Calu3 (cell line): Measurements from ENCODE around the gene BTC. TPM values are rescaled to one million over a fixed set of nuclear protein-coding genes. Genes with fewer than 3 reads are reported as not detected.

Experiments
- BruUV-seq: library from RNA; stranded (reverse); fragments of 400-500 nt; replicated peaks from 2 replicates; lab custom pipeline; 2021; lab: Mats Ljungman, UMichigan
- CTCF ChIA-PET: fragments of 300-600 bp; sonication (Branson Sonifier 250); formaldehyde crosslinking; loops from one replicate; lab custom pipeline; 2022; ENCODE audit warnings: antibody characterized with exemption; lab: Charles Lee
- DNase-seq: peaks from one replicate; pipeline ENCODE4 v3.0.0; 2022
- H3K27ac Mint-ChIP-seq: one replicate; pipeline ENCODE4 v1.8.0; 2022; ENCODE audit warnings: mixed read lengths; ENCODE audit not compliant: unreplicated experiment
- H3K27me3 Mint-ChIP-seq: one replicate; pipeline ENCODE4 v1.8.0; 2022; ENCODE audit warnings: mixed read lengths; ENCODE audit not compliant: unreplicated experiment
- H3K36me3 Mint-ChIP-seq: one replicate; pipeline ENCODE4 v1.8.0; 2022; ENCODE audit warnings: mild to moderate bottlenecking, moderate library complexity, mixed read lengths; ENCODE audit not compliant: insufficient read depth, unreplicated experiment
- H3K4me1 Mint-ChIP-seq: one replicate; pipeline ENCODE4 v1.8.0; 2022; ENCODE audit warnings: mild to moderate bottlenecking, low read depth, mixed read lengths; ENCODE audit not compliant: unreplicated experiment
- H3K4me3 Mint-ChIP-seq: one replicate; pipeline ENCODE4 v1.8.0; 2022; ENCODE audit warnings: mild to moderate bottlenecking, low read depth, moderate library complexity, mixed read lengths; ENCODE audit not compliant: unreplicated experiment
- H3K9me3 Mint-ChIP-seq: one replicate; pipeline ENCODE4 v1.8.0; 2022; ENCODE audit warnings: low read depth, mixed read lengths; ENCODE audit not compliant: unreplicated experiment
- intact Hi-C: fragments of 100-400 bp; cut with micrococcal nuclease; formaldehyde crosslinking; loops from one replicate; pipeline ENCODE4 v1.10.0; 2022; ENCODE audit not compliant: unreplicated experiment
- total RNA-seq: library from RNA; stranded (reverse); gene quantifications from 2 replicates; pipeline ENCODE4 v1.2.3, GENCODE V29; 2022
- TF ChIP-seq, protein P1 (sequence below): fragments of 200-600 bp; IDR thresholded peaks from one replicate; pipeline ENCODE4 v1.8.0; 2022; ENCODE audit warnings: antibody characterized with exemption; ENCODE audit not compliant: unreplicated experiment

Gene BTC
- total RNA-seq, 1 experiment from 2014 or later: 8.1 TPM

- TF ChIP-seq, protein P1, sequence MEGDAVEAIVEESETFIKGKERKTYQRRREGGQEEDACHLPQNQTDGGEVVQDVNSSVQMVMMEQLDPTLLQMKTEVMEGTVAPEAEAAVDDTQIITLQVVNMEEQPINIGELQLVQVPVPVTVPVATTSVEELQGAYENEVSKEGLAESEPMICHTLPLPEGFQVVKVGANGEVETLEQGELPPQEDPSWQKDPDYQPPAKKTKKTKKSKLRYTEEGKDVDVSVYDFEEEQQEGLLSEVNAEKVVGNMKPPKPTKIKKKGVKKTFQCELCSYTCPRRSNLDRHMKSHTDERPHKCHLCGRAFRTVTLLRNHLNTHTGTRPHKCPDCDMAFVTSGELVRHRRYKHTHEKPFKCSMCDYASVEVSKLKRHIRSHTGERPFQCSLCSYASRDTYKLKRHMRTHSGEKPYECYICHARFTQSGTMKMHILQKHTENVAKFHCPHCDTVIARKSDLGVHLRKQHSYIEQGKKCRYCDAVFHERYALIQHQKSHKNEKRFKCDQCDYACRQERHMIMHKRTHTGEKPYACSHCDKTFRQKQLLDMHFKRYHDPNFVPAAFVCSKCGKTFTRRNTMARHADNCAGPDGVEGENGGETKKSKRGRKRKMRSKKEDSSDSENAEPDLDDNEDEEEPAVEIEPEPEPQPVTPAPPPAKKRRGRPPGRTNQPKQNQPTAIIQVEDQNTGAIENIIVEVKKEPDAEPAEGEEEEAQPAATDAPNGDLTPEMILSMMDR: no peak
- intact Hi-C loops: no loop called here
- H3K4me3 Mint-ChIP-seq: no peak overlapping the region
- H3K9me3 Mint-ChIP-seq: no peaks in the 10 kb centered on the region
- BruUV-seq: no TSS peak
- no peaks in the 10 kb centered on the region for H3K27me3 Mint-ChIP-seq
- CTCF ChIA-PET: no interaction called here
- no peak for DNase-seq
- no peak overlapping the region for H3K27ac Mint-ChIP-seq
- no peaks in the 10 kb centered on the region for H3K4me1 Mint-ChIP-seq
- no peaks in the 10 kb centered on the region for H3K36me3 Mint-ChIP-seq
These were observed 59.3 kb downstream of the BTC start for GRCh38 chr4:74734995-74735394.

- Mint-ChIP-seq H3K27ac (no peak overlapping the region), H3K36me3 (no peaks in the 10 kb centered on the region), H3K4me3 (no peak overlapping the region), H3K9me3 (no peaks in the 10 kb centered on the region), H3K4me1 (no peaks in the 10 kb centered on the region), H3K27me3 (peaks cover 4% of the 10 kb centered on the region)
- TF ChIP-seq, protein P1: no peak
- CTCF ChIA-PET: no interaction called here
- BruUV-seq: no TSS peak
- intact Hi-C loops: no loop called here
- DNase-seq: no peak
These were observed 60.6 kb downstream of the BTC start for GRCh38 chr4:74733756-74734155.

DNA sequence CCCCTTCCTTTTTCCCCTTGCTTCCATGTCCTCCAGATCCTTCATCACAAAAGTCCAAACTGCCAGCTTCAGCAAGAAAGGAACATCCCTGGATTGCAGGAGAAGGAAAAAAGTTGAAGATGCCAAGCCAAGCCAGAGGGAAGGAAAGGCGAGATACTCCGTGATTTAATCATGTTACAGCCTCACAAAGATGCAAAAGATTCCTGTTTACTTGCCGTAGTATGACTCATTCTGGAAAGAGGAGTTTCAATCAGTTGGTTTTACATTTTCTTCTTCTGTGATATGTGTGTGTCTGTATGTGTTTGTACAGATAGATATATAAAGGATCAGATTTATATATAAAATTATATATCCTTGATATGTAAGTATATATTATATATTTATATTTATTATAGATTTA lies 69.3 kb downstream of the BTC start:
- Mint-ChIP-seq H3K4me1 (no peaks in the 10 kb centered on the region), H3K36me3 (no peaks in the 10 kb centered on the region), H3K9me3 (no peaks in the 10 kb centered on the region), H3K27ac (no peak overlapping the region), H3K27me3 (peaks cover 15% of the 10 kb centered on the region), H3K4me3 (no peak overlapping the region)
- no TSS peak for BruUV-seq
- DNase-seq: no peak
- CTCF ChIA-PET: no interaction called here
- intact Hi-C loops: no loop called here
- TF ChIP-seq, protein P1: no peak

DNA sequence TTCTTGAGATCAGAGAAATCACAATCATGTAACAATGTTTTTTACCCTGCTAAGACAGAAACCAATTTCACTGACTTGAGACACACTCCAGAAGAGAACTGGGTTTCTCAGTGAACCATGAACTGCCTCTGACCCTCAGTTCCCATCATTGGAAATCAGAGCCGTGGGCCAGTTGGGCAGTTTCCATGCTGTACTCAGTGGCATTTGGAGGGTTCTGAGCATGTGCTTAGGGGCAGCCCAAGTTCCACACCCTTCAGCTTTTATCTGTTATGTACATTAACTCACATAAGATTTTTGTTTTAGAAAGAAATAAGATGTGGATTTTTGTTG lies 77.9 kb downstream of the BTC start:
- TF ChIP-seq, protein P1: no peak
- no peak overlapping the region for H3K27ac Mint-ChIP-seq
- DNase-seq: no peak
- no peaks in the 10 kb centered on the region for H3K4me1 Mint-ChIP-seq
- H3K27me3 Mint-ChIP-seq: peaks cover 18% of the 10 kb centered on the region
- intact Hi-C loops: no loop called here
- peaks cover 8% of the 10 kb centered on the region for H3K9me3 Mint-ChIP-seq
- BruUV-seq: no TSS peak
- H3K4me3 Mint-ChIP-seq: no peak overlapping the region
- CTCF ChIA-PET: no interaction called here
- no peaks in the 10 kb centered on the region for H3K36me3 Mint-ChIP-seq
